Gastrocnemius medialis (tissue), 4 donors: Measurements from ENCODE around the gene WSB1.

Source experiments
- CTCF ChIP-seq, 5 experiments: fragments of 450-650 bp in 3 of 5; fragments of 200-600 bp in 2 of 5; sonication (generic) in 2 of 5; IDR thresholded peaks in 4 of 5; conservative IDR thresholded peaks in 1 of 5; 1 replicate in 4 of 5; 2 replicates in 1 of 5; pipeline ENCODE4 v1.5.1; 2016 to 2019; ENCODE audit warnings: antibody characterized with exemption in 5 of 5, mild to moderate bottlenecking in 3 of 5, moderate library complexity in 3 of 5
- POLR2A ChIP-seq, 2 donors: fragments of 450-650 bp; IDR thresholded peaks; one replicate each; pipeline ENCODE4 v1.6.1; 2017; ENCODE audit warnings: antibody characterized with exemption in 2 of 2, mild to moderate bottlenecking in 2 of 2, moderate library complexity in 2 of 2

GRCh38 chr17:27341041-27341471 lies 47.1 kb downstream of the WSB1 start:
- no peak for TF ChIP-seq CTCF (IDR thresholded peaks at IDR 0.05 in 4 of 5, conservative IDR thresholded peaks at IDR 0.05 in 1 of 5)
- TF ChIP-seq POLR2A (IDR thresholded peaks at IDR 0.05): no peak
